Activated CD4-positive, CD25-positive, alpha-beta regulatory T cell treated with anti-CD3 and anti-CD28 coated beads, Interleukin-2, amount 50 U/mL, for 24 hours (primary cell): Measurements from ENCODE around the gene IFIT2.
"Not testable (repeated sequence)": the region's sequence is repeated elsewhere in the genome, so short reads cannot be mapped to it uniquely, and the experiment has no call there.

ENCODE experiments used
- ATAC-seq, 2 donors: fragments of 150-1000 bp; cut with Tn5 transposase; one replicate each; pipeline ENCODE4 v1.10.0; 2021; ENCODE audit warnings: mild to moderate bottlenecking in 1 of 2, moderate library complexity in 1 of 2

Gene IFIT2, protein sequence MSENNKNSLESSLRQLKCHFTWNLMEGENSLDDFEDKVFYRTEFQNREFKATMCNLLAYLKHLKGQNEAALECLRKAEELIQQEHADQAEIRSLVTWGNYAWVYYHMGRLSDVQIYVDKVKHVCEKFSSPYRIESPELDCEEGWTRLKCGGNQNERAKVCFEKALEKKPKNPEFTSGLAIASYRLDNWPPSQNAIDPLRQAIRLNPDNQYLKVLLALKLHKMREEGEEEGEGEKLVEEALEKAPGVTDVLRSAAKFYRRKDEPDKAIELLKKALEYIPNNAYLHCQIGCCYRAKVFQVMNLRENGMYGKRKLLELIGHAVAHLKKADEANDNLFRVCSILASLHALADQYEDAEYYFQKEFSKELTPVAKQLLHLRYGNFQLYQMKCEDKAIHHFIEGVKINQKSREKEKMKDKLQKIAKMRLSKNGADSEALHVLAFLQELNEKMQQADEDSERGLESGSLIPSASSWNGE

DNA sequence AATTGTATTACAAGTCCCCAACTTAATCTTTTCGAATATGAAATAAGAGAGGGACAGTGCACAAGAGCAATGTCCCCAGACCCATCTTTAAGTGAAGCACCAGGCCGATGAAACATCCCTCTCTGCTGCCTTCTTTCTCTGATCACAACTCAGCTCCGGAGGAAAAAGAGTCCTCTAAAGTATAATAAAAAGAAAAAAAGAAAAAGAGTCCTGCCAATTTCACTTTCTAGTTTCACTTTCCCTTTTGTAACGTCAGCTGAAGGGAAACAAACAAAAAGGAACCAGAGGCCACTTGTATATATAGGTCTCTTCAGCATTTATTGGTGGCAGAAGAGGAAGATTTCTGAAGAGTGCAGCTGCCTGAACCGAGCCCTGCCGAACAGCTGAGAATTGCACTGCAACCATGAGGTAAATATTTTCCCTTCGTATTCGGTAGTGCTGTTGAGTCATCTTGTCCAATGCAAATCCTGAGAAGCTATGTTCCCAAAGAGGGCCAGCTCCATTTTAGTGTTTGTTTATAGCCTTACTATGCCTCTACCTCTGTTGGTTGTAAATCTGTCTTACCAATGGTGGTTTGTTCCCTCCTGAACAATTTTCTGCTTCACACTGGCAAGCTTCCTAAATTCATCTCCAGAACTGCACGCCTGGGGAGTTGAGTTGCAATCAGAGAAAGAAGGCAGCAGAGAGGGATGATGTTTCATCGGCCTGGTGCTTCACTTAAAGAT lies at the start of gene IFIT2:
Gene IFIT2, plus strand, starts transcription at position 326 of the 725 bp plus-strand sequence. Its CDS starts 78 bp downstream, at position 404.
- peak; percentile 67 to 70 for ATAC-seq

DNA sequence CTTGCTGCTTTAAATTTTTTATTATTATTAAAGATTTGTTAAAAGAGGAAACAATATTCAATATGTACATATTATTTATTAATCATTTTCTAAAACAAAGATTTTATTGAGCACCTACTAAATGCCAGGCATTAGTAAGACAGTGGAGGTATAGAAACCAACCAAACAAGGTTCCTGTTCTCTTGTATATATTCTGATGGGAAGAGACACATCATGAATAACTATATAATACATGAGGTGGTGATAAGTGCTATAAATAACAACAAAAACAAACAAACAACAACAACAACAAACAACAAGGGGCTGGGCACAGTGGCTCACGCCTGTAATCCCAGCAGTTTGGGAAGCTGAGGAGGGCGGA lies 49.6 kb upstream of the IFIT2 start:
- ATAC-seq = no peak

DNA sequence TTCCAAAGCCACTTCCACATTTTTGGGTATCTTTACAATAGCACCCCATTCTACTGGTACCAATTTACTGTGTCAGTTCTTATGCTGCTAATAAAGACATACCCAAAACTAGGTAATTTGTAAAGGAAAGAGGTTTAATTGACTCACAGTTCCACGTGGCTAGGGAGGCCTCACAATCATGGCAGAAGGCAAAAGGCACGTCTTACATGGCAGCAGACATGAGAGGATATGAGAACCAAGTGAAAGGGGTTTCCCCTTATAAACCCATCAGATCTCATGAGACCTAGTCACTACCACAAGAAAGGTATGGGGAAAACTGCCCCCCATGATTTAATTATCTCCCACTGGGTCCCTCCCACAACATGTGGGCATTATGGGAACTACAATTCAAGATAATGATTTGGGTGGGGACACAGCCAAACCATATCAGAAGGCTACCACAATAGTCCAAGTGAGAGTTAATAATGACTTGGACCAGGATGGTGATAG lies 46.7 kb upstream of the IFIT2 start:
- ATAC-seq = not testable (repeated sequence)

DNA sequence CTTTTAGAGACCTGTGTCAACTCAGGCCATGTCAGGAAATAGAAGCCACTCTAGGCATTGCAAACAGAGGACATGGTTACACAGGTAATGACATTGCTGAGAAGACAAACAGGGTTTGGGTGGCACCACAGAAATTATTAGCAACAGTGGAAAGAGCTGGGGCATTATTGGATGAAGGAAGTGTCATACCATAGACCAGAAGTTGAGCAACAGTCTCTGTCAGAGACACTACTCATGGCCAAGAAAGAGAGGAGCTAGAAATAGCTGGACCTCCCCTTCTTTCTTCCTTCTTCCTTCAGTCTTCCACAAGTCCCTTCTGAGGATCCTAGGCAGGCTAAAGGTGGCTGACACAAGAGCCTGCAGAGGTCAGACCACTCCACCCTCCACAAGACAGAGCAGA lies 46.1 kb upstream of the IFIT2 start:
- ATAC-seq = no peak

DNA sequence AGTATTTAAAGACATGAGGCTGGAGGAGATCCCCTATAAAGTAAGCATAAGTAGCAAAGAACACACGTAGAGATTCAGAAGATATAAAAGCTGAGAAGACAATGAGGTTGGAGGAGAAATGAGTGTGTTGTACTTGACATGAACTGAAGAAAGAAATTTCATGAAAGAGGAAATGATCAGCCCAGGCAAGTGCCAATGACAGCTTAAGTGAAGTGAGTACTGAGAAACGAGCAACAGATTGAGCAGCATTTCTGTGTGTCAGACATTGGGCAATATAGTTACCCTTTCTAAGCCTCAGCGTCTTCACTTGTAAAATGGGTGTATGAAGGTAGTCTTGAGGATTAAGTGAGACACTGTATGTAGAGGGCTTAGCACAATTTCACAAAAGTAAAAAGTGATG lies 45.5 kb upstream of the IFIT2 start:
- no peak for ATAC-seq

DNA sequence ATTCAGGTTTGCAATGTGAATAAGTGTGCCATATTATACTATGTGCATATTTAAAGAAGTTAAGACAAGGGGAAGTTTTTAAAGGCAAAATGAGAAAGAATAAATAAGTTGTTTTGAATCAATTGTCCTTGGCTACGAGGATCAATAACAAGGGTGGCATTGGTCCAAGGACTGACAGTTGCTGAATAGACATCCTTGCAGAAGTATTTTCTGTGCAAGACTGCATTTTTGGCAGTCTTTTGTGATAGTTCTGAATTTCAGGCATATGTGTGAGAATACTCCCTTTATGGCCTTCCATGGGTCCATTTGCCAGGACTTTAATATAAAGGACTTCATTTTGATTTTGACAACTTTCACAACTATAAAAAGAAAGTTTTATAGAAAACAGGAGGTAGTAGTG lies 44.9 kb upstream of the IFIT2 start:
- ATAC-seq = no peak

DNA sequence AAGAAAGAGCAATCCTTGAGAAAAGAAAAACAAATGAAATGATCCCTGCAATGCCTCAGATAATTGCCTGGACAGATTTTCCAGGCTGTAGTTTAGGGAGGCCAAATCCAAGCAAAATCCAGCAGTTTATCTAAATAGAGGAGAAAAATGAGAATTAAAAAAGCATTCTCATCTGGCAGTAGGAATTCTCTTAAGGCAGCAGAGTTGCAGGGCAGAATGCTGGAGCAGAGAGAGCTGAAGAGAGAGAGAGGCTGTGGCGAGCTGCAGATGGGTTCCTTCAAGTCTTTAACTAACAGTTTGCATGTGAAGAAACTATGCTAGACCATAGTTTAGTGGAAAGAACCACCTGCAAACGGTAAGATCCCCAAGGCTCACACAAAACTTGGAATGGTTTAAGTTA lies 44.3 kb upstream of the IFIT2 start:
- ATAC-seq = no peak

DNA sequence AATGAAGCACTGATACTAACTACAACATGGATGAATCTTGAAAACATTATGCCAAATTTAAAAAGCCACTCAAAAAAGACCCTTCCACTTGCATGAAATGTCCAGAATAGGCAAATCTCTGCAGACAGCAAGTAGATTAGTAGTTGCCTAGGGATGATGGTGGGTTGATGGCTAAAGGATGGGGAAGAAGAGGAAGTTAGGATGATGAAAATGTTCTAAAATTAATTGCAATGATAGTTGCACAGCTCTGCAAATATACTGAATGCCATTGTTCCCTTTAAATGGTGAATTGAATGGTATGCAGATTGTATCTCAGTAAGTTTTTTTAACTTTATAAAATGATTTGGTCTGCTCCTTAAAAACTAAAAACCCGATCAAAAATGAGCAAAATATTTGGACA lies 43.0 kb upstream of the IFIT2 start:
- ATAC-seq = no peak

DNA sequence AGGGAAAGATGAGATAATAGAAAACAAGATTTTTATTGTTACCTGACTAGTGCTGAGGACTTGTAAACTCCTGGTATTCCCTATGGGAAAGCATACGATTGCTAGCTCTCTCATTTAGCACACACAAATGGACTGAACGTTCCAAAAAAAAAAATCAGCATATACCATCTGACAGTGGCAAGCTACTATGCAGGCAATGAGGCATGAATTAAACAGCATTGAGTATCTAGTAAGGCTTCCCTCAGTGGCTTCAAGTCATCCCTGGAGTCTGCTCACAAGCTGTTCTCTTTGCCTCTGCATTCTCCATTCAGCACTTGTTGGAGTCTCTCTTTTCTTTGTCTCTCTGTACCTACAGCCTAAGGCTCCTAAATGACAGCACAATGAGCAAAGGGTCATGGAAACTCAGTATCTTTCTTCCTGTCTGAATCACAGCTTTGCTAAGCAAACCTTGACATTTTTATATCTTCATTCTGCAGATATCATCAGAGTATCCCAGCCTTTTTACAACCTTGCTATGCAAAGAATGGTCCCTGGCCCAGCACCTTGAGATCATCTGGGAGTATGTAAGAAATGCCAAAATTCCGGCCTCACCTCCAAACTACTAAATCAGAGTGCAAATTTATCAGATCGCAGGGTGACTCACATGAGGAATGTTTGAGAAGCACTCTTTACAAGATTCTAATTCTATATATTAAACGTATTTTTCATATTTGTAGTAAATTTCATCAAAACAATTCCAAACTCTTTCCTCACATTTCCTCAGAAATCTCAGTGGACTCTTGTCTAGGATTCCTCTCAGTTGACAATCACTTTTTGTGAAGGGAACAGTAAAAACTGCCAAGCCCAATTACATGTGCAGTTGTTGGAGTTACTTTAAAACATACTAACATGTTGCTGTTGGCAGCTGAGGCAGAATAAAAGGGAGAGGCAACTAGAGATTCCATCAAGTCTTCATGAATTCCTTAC lies 39.5 kb upstream of the IFIT2 start:
- no peak for ATAC-seq

DNA sequence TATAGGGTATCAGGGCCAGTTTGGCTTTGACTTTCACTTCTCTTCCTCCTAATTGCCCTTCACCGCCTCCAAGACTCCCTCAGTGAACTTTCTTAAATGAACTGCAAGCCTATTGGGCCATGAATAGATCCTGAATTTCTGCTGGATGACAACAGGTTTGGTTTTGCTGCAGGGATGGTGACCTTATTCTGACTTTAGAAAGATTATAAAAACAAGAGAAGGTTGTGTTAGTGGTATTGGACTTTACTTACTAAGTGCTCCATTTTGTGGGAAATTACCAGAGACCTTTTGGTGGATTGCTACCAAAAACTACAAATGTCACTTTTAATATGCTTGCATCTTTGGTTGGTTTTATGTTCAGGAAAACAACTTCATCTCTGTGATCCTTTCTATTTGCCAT lies 38.8 kb upstream of the IFIT2 start:
- ATAC-seq = no peak

DNA sequence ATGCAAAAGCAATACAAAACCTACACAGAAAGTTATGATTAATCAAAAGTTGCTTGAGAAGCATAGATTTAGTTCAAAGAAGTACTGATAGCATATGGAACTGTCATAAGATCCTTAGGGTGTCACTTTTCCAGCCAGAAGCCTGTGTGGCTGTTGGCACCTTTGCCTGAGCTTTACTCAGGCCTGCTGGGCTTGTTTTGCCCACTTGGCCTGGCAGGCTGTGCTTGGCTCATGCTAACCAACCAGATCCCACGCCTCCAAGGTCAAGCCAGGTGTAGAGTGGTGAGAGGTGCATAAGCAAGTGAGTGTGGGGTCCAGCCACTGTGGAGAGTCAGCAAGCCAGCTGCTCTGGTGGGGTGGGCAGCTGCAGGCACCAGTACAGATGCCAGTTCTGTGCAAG lies 38.3 kb upstream of the IFIT2 start:
- no peak for ATAC-seq

DNA sequence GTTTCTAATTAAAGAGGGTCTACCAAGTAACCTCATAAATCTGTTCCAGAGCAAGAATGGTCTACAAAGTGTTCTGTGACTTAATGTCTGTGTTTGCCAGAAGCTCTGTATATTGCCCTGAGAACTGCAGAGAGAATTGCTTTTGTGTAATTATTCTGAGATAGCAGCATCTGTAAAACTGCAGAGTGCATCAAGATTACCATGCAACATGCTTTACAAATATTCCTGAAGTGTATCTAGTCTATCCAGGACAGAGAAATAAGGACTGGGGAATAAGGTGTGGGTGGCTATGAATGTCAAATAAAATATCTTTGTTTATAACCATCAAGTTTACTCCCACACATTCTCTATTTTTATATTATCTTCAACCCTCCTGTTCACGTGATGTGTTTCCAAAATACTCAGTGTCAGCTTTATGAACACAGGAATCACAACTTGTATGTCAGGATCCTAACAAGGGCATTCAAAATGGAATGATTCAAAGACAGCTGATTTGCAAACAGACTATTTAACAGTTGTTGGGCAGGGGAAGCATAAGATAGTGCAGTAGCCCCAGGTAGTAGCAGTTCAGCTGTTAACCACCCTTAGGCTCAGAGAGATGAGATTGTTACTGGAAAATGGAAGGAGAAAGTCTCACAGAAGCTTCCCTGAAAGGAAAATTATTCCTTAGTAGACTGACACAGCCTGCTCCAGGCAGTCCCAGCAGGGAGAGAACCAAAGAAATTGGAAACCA lies 35.0 kb upstream of the IFIT2 start:
- no peak for ATAC-seq

DNA sequence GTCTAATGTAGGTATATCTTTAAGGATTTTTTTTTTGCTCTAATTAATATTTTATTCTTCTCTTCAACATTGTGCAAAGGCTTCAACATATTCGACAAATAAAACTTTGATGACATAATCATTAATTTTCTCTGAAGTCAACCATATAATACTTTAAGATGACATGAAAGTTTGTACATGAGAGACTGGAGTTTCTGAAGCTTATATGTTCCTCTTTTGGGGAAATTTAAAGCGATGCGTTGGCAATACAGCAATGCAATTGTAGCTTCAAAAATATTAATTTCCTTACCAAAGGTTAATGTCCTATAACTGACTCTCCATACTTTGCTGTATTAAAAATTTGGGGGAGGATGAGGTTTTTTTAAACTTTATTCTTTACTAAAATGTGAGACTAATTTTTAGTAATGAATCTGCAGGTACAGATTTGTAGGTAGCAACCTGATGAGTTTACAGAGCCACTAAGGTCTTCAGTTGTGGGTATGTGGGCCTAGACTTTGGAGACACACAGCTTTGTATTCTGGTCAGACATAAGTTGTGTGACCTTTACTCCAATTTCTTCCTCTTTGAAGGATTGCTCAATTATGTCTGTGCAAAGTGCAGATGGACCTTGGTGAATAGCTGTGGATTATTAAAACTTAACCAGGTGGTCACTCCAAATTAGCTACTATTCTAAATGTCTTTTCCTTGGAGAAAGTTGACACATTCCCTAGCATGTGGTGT lies 32.3 kb upstream of the IFIT2 start:
- ATAC-seq = no peak

DNA sequence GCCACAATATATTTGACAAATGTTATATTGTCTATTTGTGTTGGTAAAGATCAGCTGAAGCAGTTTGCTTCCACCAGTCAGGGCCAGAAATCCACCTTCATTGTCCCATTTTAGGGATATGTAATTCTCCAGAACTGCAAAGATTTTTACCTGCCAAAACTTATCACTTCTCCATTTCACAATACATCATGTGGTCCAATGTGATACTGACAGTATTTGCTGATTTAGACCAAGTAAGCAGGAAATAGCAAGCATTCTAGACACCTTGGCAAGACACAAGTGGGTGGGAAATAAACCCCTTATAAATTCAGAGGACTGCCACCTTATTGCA lies 31.7 kb upstream of the IFIT2 start:
- no peak for ATAC-seq

DNA sequence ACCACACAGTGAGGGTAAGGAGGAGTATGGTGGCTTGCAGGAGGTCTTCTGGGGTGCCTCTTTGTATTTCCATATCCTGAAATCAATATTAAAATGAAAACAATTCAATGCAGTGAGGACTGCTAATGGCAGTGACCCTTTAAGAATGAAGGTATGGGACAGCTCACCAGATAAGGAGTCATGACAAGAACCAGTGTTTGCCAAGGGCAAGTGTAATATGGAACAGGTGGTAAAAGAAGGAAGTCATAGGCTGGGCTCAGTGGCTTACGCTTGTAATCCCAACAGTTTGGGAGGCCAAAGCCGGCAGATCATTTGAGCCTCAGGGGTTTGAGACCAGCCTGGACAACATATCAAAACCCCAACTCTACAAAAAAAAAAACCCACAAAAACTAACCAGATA lies 30.3 kb upstream of the IFIT2 start:
- no peak for ATAC-seq

DNA sequence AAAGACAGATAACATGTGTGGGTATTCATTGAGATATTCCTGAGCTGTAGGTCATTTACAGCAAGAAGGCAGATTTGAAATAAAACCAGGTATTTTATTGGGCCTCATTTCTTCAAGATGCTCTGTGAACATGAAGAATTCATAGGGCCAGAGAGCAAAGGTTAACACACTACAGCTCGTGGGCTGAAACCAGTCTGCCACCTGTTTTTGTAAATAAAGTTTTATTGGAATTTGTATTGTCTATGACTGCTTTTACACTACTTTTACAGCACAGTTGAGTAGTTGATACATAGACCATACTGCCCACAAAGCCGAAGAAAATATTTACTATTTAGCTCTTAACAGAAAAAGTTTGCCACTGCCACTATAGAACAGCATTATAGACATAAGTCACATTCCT lies 28.2 kb upstream of the IFIT2 start:
- no peak for ATAC-seq

DNA sequence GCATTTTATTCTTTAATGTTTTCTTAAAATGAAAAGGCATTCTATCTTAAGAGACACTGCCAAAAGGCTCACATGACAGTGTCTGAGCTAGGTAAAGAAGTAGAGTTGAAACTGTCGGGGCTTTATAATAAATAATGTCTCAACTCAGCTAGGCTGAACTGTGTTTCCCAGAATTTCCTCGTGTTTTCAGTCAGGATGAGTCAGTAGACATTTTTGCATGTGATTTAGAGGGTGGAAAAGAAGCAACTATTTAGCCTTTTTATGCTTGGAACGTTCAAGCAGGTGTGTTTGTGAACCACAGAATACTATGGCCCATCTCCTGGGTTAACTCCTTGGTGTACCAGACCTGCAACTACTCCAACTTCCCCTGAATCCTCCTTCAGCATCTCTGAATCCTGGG lies 26.9 kb upstream of the IFIT2 start:
- no peak for ATAC-seq

DNA sequence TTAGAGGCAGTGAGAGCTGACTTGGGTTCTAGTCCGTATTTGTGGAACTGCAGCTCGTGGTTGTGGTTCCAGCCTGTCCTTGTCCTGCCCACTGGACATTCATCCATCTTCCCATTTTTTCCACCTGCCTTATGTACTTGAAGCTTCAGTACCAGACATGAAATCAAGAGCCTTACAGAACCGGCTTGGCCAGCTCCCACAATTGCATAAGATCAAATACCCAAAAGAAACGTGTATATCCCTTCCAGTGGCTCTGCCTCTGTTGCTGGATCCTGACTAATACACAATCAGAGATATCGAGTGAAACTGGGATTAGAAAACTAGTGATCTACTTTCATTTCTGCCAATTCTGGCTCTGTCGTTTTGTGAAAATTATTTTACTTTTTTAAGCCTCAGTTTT lies 26.5 kb upstream of the IFIT2 start:
- ATAC-seq = no peak

DNA sequence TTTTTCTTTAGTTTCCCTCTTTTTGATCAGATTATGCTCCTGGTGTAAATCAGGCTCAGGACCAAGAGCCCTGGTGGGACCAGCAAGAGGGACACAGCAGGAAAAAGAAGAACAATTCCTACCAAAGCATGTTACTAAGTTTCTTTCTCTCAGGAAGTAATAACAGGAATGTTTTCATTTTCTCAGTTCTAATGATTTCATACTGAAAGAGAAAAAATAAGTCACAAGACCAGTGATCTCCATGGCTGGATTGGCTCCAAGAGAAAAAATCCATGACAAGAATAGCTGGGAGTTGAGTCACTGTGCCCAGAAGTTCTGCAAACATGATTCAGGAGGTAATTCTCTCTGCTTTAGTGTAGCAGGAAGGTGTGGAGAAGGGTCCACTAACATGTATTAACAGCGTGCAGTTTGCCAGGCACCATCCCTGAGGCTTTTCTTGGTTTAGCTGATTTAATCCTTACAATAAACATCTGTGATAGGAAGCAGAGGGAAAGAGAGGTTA lies 23.8 kb upstream of the IFIT2 start:
- no peak for ATAC-seq

DNA sequence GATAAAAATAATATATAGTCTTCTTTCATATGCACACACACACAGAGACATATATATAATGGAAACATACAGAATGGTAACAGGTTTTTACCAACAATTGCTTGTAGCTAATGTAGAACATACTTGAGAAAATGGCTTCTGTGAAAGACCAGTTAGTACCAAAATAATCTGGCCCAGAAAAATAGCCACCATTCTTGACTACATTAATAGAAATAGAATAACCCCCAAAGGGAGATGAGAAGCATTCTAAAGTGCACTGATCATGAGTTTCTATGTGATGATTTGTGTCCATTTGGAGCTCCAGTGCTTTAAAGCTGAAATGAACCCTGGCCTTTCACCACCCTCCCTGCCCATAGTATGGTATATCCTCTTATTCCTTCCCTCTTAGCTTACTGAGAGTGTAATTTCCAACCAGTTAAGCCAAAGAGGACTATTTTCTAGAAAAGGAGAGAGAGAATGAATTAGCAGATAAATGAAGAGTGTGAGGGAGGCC lies 22.9 kb upstream of the IFIT2 start:
- ATAC-seq = no peak

DNA sequence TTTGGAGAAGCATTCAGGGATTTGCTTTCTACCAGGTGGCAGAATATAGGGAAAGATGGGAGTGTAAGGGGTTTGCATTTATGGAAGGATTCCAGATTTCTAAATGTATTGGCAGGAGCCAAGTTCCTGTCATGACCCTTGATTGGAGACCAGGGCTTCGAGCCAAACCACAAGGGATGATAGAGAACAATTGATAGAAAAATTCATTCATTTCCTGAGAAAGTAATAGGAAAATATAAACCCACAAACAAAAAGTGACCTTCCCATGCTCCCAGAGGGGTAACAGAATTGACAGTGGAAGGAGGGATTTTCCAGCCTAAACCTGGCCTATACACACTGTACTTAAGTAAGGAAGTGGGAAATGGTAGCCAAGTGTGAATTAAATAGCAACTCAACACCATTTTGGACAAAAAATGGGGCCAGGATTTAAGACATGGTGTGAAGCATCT lies 22.4 kb upstream of the IFIT2 start:
- ATAC-seq = no peak
